ENCODE measurements around the gene COL4A4. TPM values are rescaled to one million over a fixed set of nuclear protein-coding genes. Genes with fewer than 3 reads are reported as not detected.

Gene COL4A4
- total RNA-seq, 6 experiments from 2014 or later = 0.02 to 0.11 (median 0.03) TPM; not detected in 3

DNA sequence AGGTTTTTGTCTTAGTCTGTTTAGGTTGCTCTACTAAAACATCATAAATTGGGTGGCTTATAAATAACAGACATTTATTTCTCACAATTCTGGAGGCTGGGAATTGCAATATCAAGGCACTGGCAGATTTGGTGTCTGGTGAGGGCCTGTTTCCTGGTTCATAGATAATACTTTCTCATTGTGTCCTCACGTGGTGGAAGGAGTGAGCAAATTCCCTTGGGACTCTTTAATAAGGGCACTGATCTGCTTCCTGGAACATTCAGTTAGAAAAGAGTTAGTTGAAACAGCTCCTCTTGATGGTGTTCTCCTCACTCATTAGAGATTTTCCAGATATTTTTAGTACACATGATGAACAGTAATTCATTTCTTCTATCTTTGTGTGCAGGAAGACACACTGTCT lies 22.7 kb upstream of the COL4A4 start:
- Mint-ChIP-seq H3K27me3 (ENCODE audit: insufficient read depth) (peaks cover 2% of the 10 kb centered on the region; the same call in 1 of the 2 replicates), H3K4me1 (ENCODE audit: low read depth) (peaks cover 34% of the 10 kb centered on the region), H3K9me3 (no peaks in the 10 kb centered on the region), H3K4me3 (no peak overlapping the region), H3K27ac (no peak overlapping the region), H3K36me3 (ENCODE audit: low read depth) (no peaks in the 10 kb centered on the region)
- no peak for DNase-seq
- TF ChIP-seq, protein P1, sequence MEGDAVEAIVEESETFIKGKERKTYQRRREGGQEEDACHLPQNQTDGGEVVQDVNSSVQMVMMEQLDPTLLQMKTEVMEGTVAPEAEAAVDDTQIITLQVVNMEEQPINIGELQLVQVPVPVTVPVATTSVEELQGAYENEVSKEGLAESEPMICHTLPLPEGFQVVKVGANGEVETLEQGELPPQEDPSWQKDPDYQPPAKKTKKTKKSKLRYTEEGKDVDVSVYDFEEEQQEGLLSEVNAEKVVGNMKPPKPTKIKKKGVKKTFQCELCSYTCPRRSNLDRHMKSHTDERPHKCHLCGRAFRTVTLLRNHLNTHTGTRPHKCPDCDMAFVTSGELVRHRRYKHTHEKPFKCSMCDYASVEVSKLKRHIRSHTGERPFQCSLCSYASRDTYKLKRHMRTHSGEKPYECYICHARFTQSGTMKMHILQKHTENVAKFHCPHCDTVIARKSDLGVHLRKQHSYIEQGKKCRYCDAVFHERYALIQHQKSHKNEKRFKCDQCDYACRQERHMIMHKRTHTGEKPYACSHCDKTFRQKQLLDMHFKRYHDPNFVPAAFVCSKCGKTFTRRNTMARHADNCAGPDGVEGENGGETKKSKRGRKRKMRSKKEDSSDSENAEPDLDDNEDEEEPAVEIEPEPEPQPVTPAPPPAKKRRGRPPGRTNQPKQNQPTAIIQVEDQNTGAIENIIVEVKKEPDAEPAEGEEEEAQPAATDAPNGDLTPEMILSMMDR (IDR thresholded peaks at IDR 0.05) = no peak

DNA sequence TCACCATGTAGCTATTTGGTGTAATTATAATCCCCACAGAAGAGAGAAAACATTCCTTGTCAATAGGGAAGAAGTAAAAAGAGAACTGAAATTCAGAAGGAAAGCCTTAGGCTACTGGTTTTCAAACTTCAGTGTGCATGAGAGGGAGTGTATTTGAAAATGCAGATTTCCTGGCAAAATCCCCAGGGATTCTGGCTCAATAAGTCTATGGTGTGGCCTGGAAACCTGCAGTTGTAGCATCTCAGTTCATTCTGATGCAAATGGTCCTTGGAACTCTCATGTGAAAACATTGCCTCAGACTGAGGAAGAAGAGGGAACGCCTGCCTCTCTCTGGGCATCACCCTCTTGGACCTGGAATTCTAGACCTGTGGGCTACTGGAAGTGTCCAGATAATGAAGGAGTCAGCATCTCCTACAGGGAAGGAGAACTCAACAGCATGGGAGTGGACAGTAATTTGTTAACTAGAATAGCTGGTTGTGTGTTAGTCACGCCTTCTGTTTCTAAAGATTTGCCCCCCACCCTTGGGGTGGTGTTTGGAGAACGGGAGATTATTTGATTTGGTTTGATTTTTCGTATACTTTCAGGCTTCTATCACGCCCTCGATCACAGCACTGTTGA lies 21.7 kb upstream of the COL4A4 start:
- TF ChIP-seq, protein P1 (IDR thresholded peaks at IDR 0.05) = no peak
- Mint-ChIP-seq H3K9me3 (no peaks in the 10 kb centered on the region), H3K4me3 (no peak overlapping the region), H3K36me3 (ENCODE audit: low read depth) (no peaks in the 10 kb centered on the region), H3K4me1 (ENCODE audit: low read depth) (peaks cover 27% of the 10 kb centered on the region), H3K27me3 (ENCODE audit: insufficient read depth) (peaks cover 2% of the 10 kb centered on the region; the same call in 1 of the 2 replicates), H3K27ac (no peak overlapping the region)
- DNase-seq = no peak

DNA sequence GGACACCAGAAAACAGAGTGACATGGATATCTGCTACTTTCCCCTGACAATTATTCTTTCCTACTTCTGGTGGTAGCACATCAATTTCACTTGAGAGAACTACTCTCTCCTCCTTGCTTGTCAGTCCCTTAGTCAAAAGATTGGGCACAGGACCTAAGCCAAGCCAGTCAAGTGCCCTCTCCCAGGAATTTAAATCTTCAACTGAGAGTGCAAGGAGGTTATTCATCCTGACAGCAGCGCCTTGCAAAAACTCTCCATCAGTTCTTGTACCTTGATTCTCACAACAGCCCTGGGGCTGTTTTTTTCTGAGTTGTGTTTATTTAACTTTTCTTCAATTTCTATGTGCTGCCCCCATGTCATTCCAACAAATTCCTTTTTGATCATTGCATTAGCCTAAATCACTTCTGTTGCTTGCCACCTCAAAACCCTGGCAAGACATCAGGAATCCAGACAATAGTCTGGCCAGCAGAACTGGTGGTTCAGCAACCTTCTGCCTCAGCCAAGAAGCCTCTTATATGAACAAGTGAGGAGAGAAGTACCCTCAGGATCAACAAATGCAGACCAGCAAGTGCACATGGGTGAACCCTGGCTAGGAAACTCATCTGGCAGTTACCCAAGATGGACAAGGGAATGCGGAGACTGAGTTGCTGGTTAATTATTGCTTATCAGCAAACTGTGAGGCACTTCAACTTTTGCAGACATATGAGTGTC lies 19.8 kb upstream of the COL4A4 start:
- Mint-ChIP-seq H3K36me3 (ENCODE audit: low read depth) (no peaks in the 10 kb centered on the region), H3K4me3 (no peak overlapping the region), H3K9me3 (no peaks in the 10 kb centered on the region), H3K4me1 (ENCODE audit: low read depth) (peaks cover 25% of the 10 kb centered on the region), H3K27ac (no peak overlapping the region), H3K27me3 (ENCODE audit: insufficient read depth) (peaks cover 2% of the 10 kb centered on the region; the same call in 1 of the 2 replicates)
- TF ChIP-seq, protein P1 (IDR thresholded peaks at IDR 0.05) = no peak
- DNase-seq = peak; percentile 2

DNA sequence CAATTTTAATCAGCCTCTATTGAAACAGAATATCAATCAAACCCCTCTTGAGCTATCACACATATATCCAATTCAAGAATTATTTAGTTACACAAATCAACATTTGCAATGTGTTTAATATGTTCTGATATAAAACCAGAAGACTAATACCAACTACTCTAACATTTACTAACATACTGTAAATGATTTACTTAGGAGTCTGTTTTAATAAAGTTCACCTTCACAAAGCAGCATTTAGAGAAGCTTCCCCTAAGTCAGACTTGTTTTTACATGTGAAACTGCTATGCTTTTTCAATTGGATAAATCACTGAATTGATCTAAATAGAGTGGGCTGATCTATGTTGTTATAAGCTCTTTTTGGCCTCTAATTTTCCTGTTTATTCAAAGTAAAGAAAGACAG lies 18.8 kb upstream of the COL4A4 start:
- TF ChIP-seq, protein P1 (IDR thresholded peaks at IDR 0.05) = no peak
- H3K27ac Mint-ChIP-seq = no peak overlapping the region
- DNase-seq = no peak
- peaks cover 15% of the 10 kb centered on the region for H3K4me1 Mint-ChIP-seq (ENCODE audit: low read depth)
- no peaks in the 10 kb centered on the region for H3K36me3 Mint-ChIP-seq (ENCODE audit: low read depth)
- no peak overlapping the region for H3K4me3 Mint-ChIP-seq
- H3K27me3 Mint-ChIP-seq (ENCODE audit: insufficient read depth) = peaks cover 2% of the 10 kb centered on the region; the same call in 1 of the 2 replicates
- H3K9me3 Mint-ChIP-seq = no peaks in the 10 kb centered on the region

DNA sequence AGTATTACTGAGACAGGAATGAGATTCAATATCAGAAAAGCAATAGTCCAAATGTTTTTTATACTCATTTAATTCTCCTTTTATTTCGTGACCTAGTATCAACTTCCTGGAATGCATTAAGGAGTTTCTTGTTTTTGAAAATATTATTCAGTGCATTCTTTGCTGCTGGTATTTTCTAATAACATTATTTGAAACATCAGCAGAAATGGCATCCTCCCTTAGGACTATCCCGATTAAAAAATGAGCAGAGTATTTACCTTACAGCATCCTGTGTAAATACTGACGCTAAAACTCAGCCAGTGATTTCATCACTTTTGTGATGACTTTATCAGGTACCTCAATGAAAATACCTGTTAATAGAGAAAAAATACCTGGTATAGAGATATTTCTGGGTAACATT lies 16.8 kb upstream of the COL4A4 start:
- no peaks in the 10 kb centered on the region for H3K9me3 Mint-ChIP-seq

More for the DNA sequence above, 16.8 kb upstream of the COL4A4 start:
- Mint-ChIP-seq H3K4me1 (ENCODE audit: low read depth) (peaks cover 10% of the 10 kb centered on the region), H3K27me3 (ENCODE audit: insufficient read depth) (peaks cover 2% of the 10 kb centered on the region; the same call in 1 of the 2 replicates), H3K36me3 (ENCODE audit: low read depth) (no peaks in the 10 kb centered on the region), H3K27ac (no peak overlapping the region), H3K4me3 (peak overlapping the region; percentile 9; the same call in 1 of the 2 replicates)
- TF ChIP-seq, protein P1 (IDR thresholded peaks at IDR 0.05) = no peak
- no peak for DNase-seq

Data from HFFc6 (cell line).